ENCODE measurements around the gene CMIP.
"Not testable (repeated sequence)": the region's sequence is repeated elsewhere in the genome, so short reads cannot be mapped to it uniquely, and the experiment has no call there.

The CMIP gene

GRCh38 chr16:81738783-81739496, 294.3 kb downstream of the CMIP start:
- no peak for TF ChIP-seq CTCF (IDR thresholded peaks at IDR 0.05; ENCODE audit: low read depth, low read length)
- in situ Hi-C loops (cut with HindIII; ENCODE audit: low sequenced_read_pairs), result no loop called here
- DNase-seq (ENCODE audit: low read depth, low spot score), result no peak
- no peak overlapping the region for H3K4me3 ChIP-seq (ENCODE audit: low read depth, low read length)

GRCh38 chr16:81739503-81739902, 294.9 kb downstream of the CMIP start:
- no peak for DNase-seq (ENCODE audit: low read depth, low spot score)
- in situ Hi-C loops (cut with HindIII; ENCODE audit: low sequenced_read_pairs), result no loop called here
- no peak for TF ChIP-seq CTCF (IDR thresholded peaks at IDR 0.05; ENCODE audit: low read depth, low read length)
- H3K4me3 ChIP-seq (ENCODE audit: low read depth, low read length), result no peak overlapping the region

GRCh38 chr16:81740169-81740568, 295.6 kb downstream of the CMIP start:
- no peak overlapping the region for H3K4me3 ChIP-seq (ENCODE audit: low read depth, low read length)
- in situ Hi-C loops (cut with HindIII; ENCODE audit: low sequenced_read_pairs), result no loop called here
- TF ChIP-seq CTCF (IDR thresholded peaks at IDR 0.05; ENCODE audit: low read depth, low read length), result no peak
- DNase-seq (ENCODE audit: low read depth, low spot score), result no peak

GRCh38 chr16:81741430-81741770, 296.8 kb downstream of the CMIP start:
- in situ Hi-C loops (cut with HindIII; ENCODE audit: low sequenced_read_pairs); H3K4me3 ChIP-seq (ENCODE audit: low read depth, low read length); DNase-seq (ENCODE audit: low read depth, low spot score): not testable (repeated sequence)

GRCh38 chr16:81744385-81744784, 299.8 kb downstream of the CMIP start:
- DNase-seq (ENCODE audit: low read depth, low spot score), result no peak
- H3K4me3 ChIP-seq (ENCODE audit: low read depth, low read length), result no peak overlapping the region
- in situ Hi-C loops (cut with HindIII; ENCODE audit: low sequenced_read_pairs), result no loop called here
- no peak for TF ChIP-seq CTCF (IDR thresholded peaks at IDR 0.05; ENCODE audit: low read depth, low read length)

- in situ Hi-C loops (cut with HindIII; ENCODE audit: low sequenced_read_pairs), result no loop called here
- no peak for TF ChIP-seq CTCF (IDR thresholded peaks at IDR 0.05; ENCODE audit: low read depth, low read length)
- H3K4me3 ChIP-seq (ENCODE audit: low read depth, low read length), result no peak overlapping the region
- DNase-seq (ENCODE audit: low read depth, low spot score), result no peak
Observed at GRCh38 chr16:81744911-81745310, 300.3 kb downstream of the CMIP start.

- no peak for TF ChIP-seq CTCF (IDR thresholded peaks at IDR 0.05; ENCODE audit: low read depth, low read length)
- peak overlapping the region; percentile 33 for H3K4me3 ChIP-seq (ENCODE audit: low read depth, low read length)
- in situ Hi-C loops (cut with HindIII; ENCODE audit: low sequenced_read_pairs), result no loop called here
- DNase-seq (ENCODE audit: low read depth, low spot score), result peak; percentile 39
Observed at GRCh38 chr16:81745704-81746558, 301.3 kb downstream of the CMIP start.
